HT1080 (cell line): ENCODE measurements around the gene NTM. TPM values are rescaled to one million over a fixed set of nuclear protein-coding genes. Genes with fewer than 3 reads are reported as not detected.

ENCODE experiments used
- DNase-seq: peaks from one replicate; pipeline ENCODE4 v3.0.0-alpha.2; 2015; ENCODE audit warnings: low read depth
- total RNA-seq: library from RNA; depleted of rRNA; stranded (reverse); fragments of >200 nt; shearing (Covaris generic); gene quantifications from 2 replicates; pipeline ENCODE4 v1.2.3, GENCODE V29; 2014

NTM gene
- total RNA-seq, 1 experiment from 2014 or later = 65.7 TPM

DNA sequence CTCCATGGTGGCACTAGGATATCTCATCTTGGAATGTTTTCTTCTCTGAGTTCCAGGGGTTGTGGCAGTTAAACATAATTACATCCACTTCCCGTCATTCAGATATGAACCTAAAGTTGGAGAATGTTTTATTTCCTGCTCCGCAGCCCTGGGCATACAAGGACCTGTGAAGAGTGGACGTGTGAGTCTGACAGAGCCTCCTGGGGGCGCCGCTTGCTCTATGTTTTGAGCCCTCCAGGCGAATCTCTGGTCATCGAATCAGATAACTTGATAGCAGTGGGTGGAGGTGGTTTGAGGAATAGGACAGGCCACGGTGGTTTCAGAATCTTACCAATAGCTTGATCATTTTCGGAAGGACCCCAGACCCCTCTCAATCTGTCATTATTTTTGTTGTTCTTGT, 174.2 kb downstream of the NTM start:
- peak; percentile 52 for DNase-seq

GRCh38 chr11:131546218-131546895, 175.9 kb downstream of the NTM start:
- no peak for DNase-seq

- no peak for DNase-seq
Measured at GRCh38 chr11:131549099-131549498, 178.7 kb downstream of the NTM start.

DNA sequence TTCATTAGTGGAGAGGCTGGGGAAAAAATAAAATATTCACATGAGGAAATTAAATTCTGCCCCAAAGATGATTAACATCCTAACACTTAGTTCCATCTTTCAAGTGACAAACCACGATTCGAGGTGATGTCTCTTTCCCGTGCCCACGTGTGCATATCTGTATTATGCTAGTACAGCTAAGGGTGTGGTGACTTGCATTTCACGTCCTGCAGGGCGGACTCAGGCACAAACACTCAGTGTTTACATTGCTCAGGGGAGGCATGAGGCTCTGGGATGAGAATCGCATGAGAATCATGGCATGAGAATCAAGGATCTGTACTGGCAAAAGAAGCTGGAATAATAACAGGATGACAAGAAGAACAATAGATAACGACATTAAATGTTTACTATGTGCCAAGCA, 179.4 kb downstream of the NTM start:
- DNase-seq = no peak

DNA sequence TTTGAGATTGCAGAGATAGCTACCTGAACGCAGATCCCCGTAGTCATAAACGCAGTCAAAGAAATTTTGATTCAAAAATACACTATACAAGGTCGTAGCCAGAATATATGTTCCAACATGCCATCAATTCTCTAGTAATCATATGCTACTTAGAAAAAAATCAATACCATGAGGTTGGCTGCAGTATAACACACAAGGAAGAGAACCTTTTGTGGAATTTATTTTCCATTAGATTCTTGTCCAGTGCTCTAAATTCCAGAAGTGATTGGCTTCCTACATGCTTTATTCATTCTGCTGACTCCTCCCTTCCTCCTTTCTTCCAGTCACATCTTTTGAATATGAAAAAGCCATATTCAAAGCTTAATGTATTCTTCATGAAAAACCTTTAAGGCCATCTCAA, 189.9 kb downstream of the NTM start:
- DNase-seq = no peak

DNA sequence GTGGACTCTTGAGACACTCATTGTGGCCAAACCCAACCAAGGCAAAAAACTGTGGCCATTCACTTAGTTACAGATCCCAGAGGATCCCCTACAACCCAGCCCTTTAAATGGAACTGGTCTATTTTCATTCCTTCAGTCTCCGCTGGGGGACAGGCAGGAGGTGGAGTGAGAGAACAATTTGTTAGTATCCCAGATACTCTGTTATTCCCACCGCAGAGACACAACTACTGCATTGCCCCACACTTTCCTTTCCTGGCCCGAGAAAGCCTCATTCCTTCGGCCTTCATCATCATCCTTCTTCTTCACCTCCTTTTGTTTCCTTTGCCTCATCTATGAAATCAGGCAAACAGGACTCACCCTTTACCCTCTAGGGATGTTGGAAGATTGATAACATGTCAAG, 191.1 kb downstream of the NTM start:
- DNase-seq = peak; percentile 83

DNA sequence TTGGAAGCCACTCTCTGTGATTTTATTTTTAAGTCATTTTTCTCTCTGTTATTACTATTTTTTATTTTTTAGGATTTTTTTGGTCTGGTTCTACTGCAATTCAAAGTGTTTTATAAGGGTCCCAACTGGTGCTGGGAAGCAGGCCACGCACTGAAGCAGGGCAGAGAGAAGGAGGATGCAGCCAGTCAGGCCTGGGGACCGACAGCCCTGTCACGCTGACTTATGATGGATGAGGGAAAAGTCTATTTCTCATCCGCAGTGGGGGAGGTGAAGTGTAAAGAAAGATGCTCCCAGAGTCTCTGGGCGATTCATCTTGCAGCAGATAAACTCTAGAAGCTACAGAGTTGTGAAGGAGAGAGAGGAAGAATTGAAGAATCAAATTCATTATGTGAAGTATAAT, 191.6 kb downstream of the NTM start:
- no peak for DNase-seq

DNA sequence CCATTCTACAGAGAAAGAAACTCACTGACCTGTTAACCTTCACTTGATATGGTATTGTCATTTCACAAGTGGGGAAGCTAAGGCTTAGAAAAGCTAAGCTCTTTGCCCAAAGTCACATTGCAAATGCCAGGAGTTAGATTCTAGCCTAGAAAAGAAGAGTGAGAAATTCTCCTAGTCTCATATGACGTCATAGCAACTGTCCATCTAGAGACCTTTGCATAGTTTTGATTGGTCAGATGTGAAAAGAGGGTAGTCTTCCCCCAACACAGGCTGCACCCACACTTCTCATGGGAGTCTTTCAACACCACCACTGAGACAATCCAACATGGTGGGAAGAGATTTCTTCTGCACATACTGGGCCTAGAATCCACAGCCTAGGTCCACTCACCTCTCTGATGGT, 197.9 kb downstream of the NTM start:
- DNase-seq = no peak

- DNase-seq = no peak
Measured at GRCh38 chr11:131571571-131571970, 201.2 kb downstream of the NTM start.

- no peak for DNase-seq
Measured at GRCh38 chr11:131572423-131572822, 202.0 kb downstream of the NTM start.

DNA sequence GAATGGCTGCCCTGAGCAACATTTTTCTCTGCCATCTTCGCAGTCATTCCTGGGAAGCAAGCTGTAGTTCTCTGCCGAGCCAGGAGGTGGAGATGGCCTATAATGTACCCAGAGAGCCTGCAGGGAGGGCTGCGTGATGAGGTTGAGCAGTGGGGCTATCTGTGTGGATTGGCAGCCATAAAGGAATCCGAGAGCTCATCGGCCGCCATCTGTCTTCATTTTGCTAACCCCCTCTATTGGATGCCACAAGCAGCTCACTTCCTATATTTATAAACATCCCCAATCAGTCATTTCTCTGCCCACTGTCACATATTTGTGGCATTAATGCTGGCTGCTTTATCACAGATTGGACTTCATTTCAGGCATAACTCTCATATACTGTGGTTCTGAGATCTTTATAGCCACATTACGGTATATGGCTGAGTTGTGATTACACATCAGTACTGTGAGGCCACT, 209.5 kb downstream of the NTM start:
- peak; percentile 67 for DNase-seq

GRCh38 chr11:131580476-131580875, 210.1 kb downstream of the NTM start:
- DNase-seq = no peak

- DNase-seq = no peak
Measured at GRCh38 chr11:131581046-131581445, 210.6 kb downstream of the NTM start.

GRCh38 chr11:131582021-131582525, 211.7 kb downstream of the NTM start:
- DNase-seq = no peak

GRCh38 chr11:131583421-131583820, 213.0 kb downstream of the NTM start:
- DNase-seq = no peak

DNA sequence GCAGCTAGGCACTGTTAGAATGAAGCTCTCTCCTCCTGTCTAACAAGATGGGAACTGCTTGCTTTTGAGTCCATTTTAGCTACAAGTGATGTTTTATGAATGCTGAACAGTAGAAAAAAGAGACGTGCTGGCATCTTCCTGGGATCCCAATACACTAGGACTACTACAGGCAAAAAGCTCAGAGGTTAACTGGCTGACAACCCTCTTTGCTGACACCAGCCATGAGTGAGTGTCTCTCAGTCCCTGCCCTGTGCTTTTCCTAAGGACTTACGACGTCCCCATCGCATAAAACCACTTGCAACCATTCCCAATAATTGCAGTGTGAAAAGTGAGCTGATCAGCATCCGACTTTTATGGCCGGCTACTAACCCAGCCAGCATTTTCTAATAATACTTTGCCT, 213.5 kb downstream of the NTM start:
- DNase-seq = no peak

- no peak for DNase-seq
Measured at GRCh38 chr11:131584785-131585592, 214.6 kb downstream of the NTM start.

DNA sequence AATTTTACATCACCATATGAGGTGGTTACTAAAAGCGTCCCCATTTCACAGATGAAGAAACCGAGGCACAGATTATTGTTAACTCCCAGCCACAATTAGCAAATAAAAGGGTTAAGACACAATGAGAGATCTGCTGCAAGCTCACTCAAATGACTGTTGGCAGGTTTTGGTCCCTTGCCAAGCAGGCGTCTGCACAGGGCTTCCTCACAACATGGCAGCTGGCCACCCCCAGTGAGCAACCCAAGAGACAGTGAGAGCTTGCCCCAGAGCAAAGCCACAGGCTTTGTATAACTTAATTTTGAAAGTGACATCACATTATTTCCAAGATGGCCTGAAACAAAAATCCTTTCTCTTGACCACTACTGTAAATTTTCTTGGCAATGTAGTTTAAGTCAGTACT, 217.6 kb downstream of the NTM start:
- DNase-seq = no peak

DNA sequence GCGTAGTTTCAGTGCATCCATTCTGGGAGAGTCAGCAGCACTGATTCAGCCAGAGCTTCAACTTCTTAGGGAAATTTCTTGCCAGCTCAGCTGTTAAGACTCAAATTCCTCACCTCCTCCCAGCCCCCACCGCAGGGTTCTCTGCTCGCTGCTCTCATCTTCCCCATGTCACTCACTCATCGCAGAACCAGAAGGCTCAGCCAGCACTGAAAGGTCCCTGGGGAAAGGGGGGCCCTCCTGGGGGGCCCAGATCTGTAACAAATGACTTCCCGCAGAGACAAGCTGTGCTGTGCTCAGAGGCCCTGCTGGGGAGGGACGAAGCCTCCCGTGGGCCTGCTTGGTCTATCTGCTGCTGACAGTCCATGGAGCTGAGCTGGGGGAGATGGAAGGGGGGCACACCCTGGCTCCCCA, 220.6 kb downstream of the NTM start:
- DNase-seq = no peak

DNA sequence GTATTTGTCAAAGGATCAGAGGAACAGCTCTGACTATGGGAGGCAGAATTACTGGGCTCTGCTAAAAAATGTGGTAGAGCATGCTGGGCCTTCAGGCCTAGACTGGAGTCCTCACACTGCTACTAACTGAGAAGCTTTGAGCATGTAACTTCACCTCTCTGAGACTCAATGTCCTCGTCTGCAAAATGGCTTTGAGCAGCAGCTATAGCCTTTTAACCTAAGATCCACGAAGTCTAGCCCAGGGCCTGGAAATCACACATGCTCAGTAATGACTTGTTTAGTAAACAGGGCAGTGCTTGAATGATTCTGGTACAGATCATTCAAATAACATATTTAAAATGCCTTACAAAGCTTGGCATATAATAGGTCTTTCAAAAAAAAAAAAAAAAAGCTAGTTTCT, 221.7 kb downstream of the NTM start:
- DNase-seq = no peak

- DNase-seq = no peak
Measured at GRCh38 chr11:131592734-131593133, 222.3 kb downstream of the NTM start.

DNA sequence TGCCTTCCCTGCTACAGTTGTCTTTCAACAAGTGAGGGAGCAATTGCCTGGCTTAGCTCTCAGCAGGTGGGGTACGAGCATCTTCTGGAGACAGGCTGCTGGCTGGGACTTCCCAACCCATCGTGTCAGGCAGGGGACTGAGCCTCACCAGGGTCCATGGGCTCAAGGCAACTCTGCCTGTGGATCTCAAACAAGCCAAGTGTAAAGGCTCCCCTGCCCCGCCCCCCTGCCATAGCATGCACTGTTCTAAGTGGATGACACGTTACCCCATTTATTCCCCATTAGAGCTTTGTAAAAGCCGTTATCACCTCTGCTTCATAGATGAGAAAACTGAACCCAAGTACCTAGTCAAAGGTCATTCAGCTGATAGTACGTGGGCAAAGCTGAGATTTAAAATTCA, 222.9 kb downstream of the NTM start:
- DNase-seq = no peak

DNA sequence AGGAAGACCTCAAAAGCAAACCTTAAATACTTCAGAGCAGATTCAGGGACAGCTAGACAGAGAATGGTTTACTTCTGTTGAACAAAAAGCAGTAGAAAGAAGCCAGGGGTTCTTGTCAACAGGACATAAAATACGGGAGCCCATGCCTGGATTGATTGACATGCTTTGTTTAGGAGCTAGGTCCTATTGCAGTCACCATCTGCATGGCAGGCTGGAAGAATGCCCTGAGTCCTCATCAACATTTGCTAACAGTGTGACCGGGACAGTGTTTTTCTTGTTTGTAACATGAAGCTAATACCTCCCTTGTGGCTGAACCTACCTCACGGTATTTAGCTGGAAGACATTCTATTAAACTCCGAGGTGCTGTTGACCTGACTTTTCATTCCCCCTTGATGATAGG, 225.4 kb downstream of the NTM start:
- no peak for DNase-seq
